Measurements from ENCODE around the gene HES5.

HES5 gene

DNA sequence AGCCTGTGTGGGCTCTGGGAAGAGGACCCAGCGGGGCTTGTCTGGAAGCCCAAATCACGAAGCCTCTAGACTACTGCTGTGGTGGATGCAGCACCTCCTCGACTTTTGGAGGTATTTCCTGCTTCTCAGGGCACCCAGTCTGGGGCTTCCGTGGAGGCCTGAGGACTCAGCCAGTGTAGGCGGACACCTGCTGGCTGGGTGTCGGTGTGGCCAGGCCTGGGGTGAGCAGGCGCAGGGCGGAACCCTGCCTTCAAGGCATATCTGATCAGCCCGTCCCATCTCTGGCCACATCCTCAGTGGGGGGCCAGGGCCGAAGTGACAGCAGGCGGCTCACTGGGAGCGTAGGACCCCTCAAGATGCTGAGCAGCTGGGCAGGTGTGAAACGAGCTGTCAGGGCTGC is 47.0 kb downstream of the HES5 start:
- Mint-ChIP-seq H3K4me1 (peaks cover 27% of the 10 kb centered on the region), H3K9me3 (peaks cover 2% of the 10 kb centered on the region), H3K36me3 (peaks cover 11% of the 10 kb centered on the region), H3K27me3 (no peaks in the 10 kb centered on the region), H3K27ac (no peak overlapping the region), H3K4me3 (no peak overlapping the region)
- ATAC-seq: no peak

DNA sequence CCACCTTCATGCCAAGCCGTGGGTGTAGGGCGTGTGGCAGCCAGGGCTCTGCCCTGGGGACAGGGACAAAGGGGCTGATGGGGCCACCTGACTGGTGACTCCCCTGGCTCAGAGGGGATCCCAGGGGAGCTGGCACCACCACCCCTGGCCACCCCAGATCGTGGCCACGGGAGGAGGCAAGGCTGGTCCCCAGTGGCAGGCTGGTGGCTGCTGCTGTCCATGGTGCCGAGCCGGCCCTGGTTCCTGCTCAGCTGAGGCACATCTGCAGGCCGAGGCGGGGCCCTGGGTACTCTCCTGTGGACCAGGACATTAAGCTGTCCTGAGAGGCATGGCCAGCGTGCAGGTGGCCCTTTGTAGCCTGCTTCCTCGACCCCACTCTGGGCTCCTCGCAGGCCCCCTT is 47.5 kb downstream of the HES5 start:
- no peaks in the 10 kb centered on the region for H3K9me3 Mint-ChIP-seq
- H3K36me3 Mint-ChIP-seq: peaks cover 7% of the 10 kb centered on the region
- no peak overlapping the region for H3K4me3 Mint-ChIP-seq
- peaks cover 27% of the 10 kb centered on the region for H3K4me1 Mint-ChIP-seq
- no peaks in the 10 kb centered on the region for H3K27me3 Mint-ChIP-seq
- ATAC-seq: no peak
- H3K27ac Mint-ChIP-seq: no peak overlapping the region

DNA sequence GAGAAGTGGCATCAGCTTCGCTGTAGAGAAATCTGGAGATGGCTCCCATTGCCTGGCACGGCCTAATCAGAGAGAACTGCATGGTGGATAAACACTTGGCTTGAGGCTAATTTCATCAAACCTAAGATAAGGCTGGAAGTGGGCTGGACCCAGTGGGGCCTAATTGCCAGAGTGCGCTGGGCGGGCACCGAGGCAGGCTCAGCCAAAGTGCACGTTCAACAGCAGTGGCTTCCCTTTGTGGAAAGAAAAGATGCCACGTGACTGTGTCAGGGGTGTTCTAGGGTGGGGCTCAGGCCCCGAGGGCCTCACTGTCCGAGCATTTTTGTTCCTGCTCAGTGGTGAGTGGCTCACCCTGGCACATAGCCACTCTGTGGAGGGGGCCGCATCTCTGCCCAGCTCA is 48.2 kb downstream of the HES5 start:
- ATAC-seq: no peak
- H3K4me3 Mint-ChIP-seq: no peak overlapping the region
- peaks cover under 1% of the 10 kb centered on the region for H3K36me3 Mint-ChIP-seq
- H3K9me3 Mint-ChIP-seq: no peaks in the 10 kb centered on the region
- no peaks in the 10 kb centered on the region for H3K27me3 Mint-ChIP-seq
- H3K4me1 Mint-ChIP-seq: peaks cover 27% of the 10 kb centered on the region
- H3K27ac Mint-ChIP-seq: no peak overlapping the region

DNA sequence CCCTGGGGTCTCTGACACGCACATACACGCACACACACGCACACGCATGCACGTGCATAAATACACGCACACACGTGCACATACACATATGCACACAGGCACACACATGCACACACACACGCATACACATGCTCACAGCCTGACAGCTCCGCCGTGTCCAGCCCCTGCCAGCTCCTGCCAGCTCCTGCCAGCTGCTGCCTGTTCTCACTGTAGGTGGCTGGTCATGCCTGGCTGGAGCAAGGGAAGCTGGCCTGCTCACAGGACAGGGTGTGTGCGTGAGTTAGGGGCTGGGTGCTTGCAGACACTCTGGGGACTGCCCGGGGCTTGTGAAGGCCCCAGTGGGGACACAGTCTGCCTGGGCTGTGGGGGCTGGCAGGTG is 49.1 kb downstream of the HES5 start:
- Mint-ChIP-seq H3K4me3 (no peak overlapping the region), H3K4me1 (peaks cover 27% of the 10 kb centered on the region), H3K36me3 (no peaks in the 10 kb centered on the region), H3K27me3 (no peaks in the 10 kb centered on the region), H3K27ac (no peak overlapping the region), H3K9me3 (no peaks in the 10 kb centered on the region)
- ATAC-seq: peak; percentile 21

DNA sequence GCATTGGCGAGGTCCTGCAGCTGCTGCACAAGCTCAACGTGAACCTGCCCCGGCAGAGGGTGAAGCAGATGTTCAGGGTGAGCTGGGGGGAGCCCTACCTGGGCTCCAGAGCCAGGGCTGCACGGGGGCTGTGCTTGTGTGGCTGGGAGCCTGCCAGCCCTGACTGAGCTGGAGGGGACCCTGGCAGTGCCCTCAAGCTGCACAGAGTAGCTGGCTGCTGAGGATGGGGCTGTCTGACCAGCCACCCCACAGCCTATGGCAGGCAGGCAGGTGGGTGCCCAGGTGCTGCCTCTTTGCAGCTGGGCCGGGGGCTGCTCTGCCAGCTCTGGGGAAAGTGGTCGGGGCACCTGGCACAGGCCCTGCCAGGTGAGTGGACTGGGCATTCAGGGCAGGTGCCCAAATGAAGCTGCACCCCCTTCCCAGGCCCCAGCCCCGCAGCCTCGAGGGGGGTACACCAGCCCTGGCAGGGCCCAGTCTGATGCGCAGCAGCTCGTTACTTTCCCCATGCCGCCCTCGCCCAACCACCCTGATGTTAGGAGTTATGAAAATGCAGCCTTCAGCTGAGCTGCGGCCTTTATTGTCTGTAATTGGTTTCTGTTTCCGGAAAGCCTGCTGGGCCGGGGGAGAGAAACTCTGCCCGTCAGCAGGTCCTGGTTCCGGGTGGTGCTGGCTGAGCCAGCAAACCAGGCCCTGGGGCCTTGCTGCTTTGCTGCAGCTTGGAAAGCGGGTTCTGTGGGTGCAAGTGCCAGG is 49.7 kb downstream of the HES5 start:
- H3K4me1 Mint-ChIP-seq: peaks cover 27% of the 10 kb centered on the region
- no peak for ATAC-seq

DNA sequence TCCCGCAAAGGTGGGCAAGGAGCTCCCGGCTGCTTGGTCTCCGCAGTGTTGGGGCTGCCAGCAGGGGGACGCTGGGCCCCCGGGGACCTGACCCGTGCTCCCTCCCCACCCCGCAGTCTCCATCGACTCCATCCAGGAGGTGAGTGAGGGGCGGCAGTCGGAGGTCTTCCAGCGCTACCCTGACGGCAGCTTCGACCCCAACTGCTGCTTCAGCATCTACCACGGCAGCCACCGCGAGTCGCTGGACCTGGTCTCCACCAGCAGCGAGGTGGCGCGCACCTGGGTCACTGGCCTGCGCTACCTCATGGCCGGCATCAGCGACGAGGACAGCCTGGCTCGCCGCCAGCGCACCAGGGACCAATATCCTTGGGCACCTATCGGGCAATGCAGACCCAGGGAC is 50.4 kb downstream of the HES5 start:
- Mint-ChIP-seq H3K4me3 (no peak overlapping the region), H3K4me1 (peaks cover 22% of the 10 kb centered on the region), H3K36me3 (no peaks in the 10 kb centered on the region), H3K9me3 (no peaks in the 10 kb centered on the region), H3K27me3 (no peaks in the 10 kb centered on the region), H3K27ac (no peak overlapping the region)
- no peak for ATAC-seq

More for the DNA sequence above, 49.7 kb downstream of the HES5 start:
- no peaks in the 10 kb centered on the region for H3K9me3 Mint-ChIP-seq
- no peak overlapping the region for H3K27ac Mint-ChIP-seq
- H3K36me3 Mint-ChIP-seq: no peaks in the 10 kb centered on the region
- H3K4me3 Mint-ChIP-seq: no peak overlapping the region
- no peaks in the 10 kb centered on the region for H3K27me3 Mint-ChIP-seq

DNA sequence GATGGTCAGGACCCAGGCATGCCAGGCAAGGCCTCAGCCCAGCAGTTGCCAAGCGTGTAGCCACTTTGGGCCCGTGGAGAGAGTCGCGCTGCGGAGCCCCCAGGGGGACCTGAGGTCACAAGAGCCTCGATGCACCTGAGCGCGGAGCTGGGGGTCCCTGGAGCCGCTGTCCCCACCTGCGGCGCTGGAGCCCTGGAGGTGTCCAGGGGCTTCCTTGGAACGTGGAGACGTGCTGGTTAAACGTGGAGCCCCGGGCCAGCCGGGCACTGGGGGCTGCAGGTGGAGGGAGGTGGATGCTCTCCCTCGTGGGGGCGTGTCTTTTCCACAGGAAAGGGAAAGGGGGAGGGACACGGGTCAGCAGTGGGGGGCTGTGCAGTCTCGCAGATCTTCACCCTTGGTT is 50.9 kb downstream of the HES5 start:
- Mint-ChIP-seq H3K27ac (no peak overlapping the region), H3K4me3 (no peak overlapping the region)
- ATAC-seq: no peak

More for the DNA sequence above, 50.9 kb downstream of the HES5 start:
- Mint-ChIP-seq H3K4me1 (peaks cover 18% of the 10 kb centered on the region), H3K36me3 (no peaks in the 10 kb centered on the region), H3K9me3 (no peaks in the 10 kb centered on the region), H3K27me3 (no peaks in the 10 kb centered on the region)

All from stimulated activated memory B cell treated with anti-CD40 and anti-IgM and Interleukin-4, amounts not matched to agents 10 μg/mL and 1 μg/mL and 100 μg/mL, for 72 hours (primary cell).